Peyer's patch (tissue), 4 donors: Measurements from ENCODE around the gene ZNF346. TPM values are rescaled to one million over a fixed set of nuclear protein-coding genes. Genes with fewer than 3 reads are reported as not detected.
A peak's percentile ranks its signal among the peaks of the same experiment; 100 is the strongest.

Experiments
- DNase-seq, 3 donors: peaks; one replicate each; pipeline ENCODE4 v3.0.0-alpha.2; 2017 to 2019
- H3K27ac ChIP-seq, 4 donors: fragments of 200-600 bp; sonication (generic); one replicate each; pipeline ENCODE4 v1.5.1; 2016 to 2019
- H3K27me3 ChIP-seq, 2 donors: fragments of 200-600 bp; sonication (generic); one replicate each; pipeline ENCODE4 v1.5.1; 2019
- H3K36me3 ChIP-seq, 3 donors: fragments of 200-600 bp; sonication (generic); one replicate each; pipeline ENCODE4 v1.5.1; 2016 to 2019
- H3K4me1 ChIP-seq, 4 donors: fragments of 200-600 bp; sonication (generic); one replicate each; pipeline ENCODE4 v1.5.1; 2016 to 2019
- H3K4me3 ChIP-seq, 4 donors: fragments of 200-600 bp; sonication (generic); 1 replicate in 3 of 4; 2 replicates in 1 of 4; pipeline ENCODE4 v1.5.1; 2016 to 2019; ENCODE audit warnings: mild to moderate bottlenecking in 1 of 4
- H3K9me3 ChIP-seq, 4 donors: fragments of 200-600 bp; sonication (generic); one replicate each; pipeline ENCODE4 v1.5.1; 2016 to 2019; ENCODE audit warnings: mild to moderate bottlenecking in 1 of 4
- POLR2A ChIP-seq, 2 donors: fragments of 450-650 bp; IDR thresholded peaks; one replicate each; pipeline ENCODE4 v1.5.1; 2017; ENCODE audit warnings: antibody characterized with exemption in 2 of 2, mild to moderate bottlenecking in 2 of 2, moderate library complexity in 2 of 2
- total RNA-seq, 4 donors: library from RNA; depleted of rRNA; stranded (reverse); fragments of >200 nt; gene quantifications; one replicate each; pipeline ENCODE4 v1.1.0, GENCODE V29; 2016
- TF ChIP-seq, protein P1 (sequence below), 6 experiments: fragments of 450-650 bp in 4 of 6; fragments of 200-600 bp in 2 of 6; sonication (generic) in 1 of 6; IDR thresholded peaks; one replicate each; pipeline ENCODE4 v1.5.1; 2017 to 2019; ENCODE audit warnings: antibody characterized with exemption in 6 of 6, mild to moderate bottlenecking in 3 of 6, moderate library complexity in 1 of 6

Gene ZNF346
- total RNA-seq, 4 donors from 2014 or later: 15.9 to 27.3 (median 20.0) TPM

- Histone ChIP-seq H3K36me3 (no peaks in the 10 kb centered on the region), H3K4me1 (peaks cover 0 to 15% (median 3%) of the 10 kb centered on the region in 4 donors), H3K27ac (peak within 1 kb of the TSS; percentile 88 to 97 (median 92)), H3K27me3 (no peaks in the 10 kb centered on the region), H3K4me3 (peak within 1 kb of the TSS; percentile 74 to 88 (median 82)), H3K9me3 (no peaks in the 10 kb centered on the region)
- DNase-seq: peak; percentile 89 to 96 (median 95)
- no peak for TF ChIP-seq POLR2A (IDR thresholded peaks at IDR 0.05)
- TF ChIP-seq, protein P1, sequence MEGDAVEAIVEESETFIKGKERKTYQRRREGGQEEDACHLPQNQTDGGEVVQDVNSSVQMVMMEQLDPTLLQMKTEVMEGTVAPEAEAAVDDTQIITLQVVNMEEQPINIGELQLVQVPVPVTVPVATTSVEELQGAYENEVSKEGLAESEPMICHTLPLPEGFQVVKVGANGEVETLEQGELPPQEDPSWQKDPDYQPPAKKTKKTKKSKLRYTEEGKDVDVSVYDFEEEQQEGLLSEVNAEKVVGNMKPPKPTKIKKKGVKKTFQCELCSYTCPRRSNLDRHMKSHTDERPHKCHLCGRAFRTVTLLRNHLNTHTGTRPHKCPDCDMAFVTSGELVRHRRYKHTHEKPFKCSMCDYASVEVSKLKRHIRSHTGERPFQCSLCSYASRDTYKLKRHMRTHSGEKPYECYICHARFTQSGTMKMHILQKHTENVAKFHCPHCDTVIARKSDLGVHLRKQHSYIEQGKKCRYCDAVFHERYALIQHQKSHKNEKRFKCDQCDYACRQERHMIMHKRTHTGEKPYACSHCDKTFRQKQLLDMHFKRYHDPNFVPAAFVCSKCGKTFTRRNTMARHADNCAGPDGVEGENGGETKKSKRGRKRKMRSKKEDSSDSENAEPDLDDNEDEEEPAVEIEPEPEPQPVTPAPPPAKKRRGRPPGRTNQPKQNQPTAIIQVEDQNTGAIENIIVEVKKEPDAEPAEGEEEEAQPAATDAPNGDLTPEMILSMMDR (IDR thresholded peaks at IDR 0.05): no peak
Measured at GRCh38 chr5:177006265-177006972, 16.1 kb upstream of the ZNF346 start, which contains the start of gene UIMC1. UIMC1 (minus strand) TSS chr5:177006779; CDS start chr5:176982615, 24,164 bp downstream.

GRCh38 chr5:177008716-177009115 lies 13.8 kb upstream of the ZNF346 start:
- H3K36me3 ChIP-seq: no peaks in the 10 kb centered on the region
- no peak overlapping the region for H3K27ac ChIP-seq
- no peaks in the 10 kb centered on the region for H3K27me3 ChIP-seq
- TF ChIP-seq POLR2A (IDR thresholded peaks at IDR 0.05): no peak
- TF ChIP-seq, protein P1 (IDR thresholded peaks at IDR 0.05): no peak
- H3K4me1 ChIP-seq: peaks cover 0 to 15% (median 3%) of the 10 kb centered on the region in 4 donors
- DNase-seq: no peak
- H3K4me3 ChIP-seq: no peak overlapping the region
- H3K9me3 ChIP-seq: no peaks in the 10 kb centered on the region

DNA sequence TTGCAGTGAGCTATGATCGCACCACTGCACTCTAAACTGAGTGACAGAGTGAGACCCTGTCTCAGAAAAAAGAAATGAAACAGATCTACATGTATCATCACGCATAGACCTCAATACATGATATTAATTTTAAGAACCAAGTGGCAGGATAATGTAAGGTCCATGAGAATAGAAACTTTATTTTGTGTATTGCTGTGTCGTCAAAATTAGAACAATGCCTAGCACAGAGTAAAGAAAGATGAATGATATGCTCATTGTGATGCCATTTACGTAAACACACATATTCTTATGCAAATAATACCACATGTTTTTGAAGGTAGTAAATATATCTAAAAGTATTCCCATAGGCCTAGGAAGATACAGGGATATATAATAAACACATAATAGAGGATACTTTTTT lies 12.3 kb upstream of the ZNF346 start:
- no peaks in the 10 kb centered on the region for H3K27me3 ChIP-seq
- no peak for DNase-seq
- no peak overlapping the region for H3K27ac ChIP-seq
- H3K4me3 ChIP-seq: no peak overlapping the region
- H3K36me3 ChIP-seq: no peaks in the 10 kb centered on the region
- H3K9me3 ChIP-seq: no peaks in the 10 kb centered on the region
- peaks cover 0 to 4% (median under 1%) of the 10 kb centered on the region in 4 donors for H3K4me1 ChIP-seq
- no peak for TF ChIP-seq POLR2A (IDR thresholded peaks at IDR 0.05)
- TF ChIP-seq, protein P1 (IDR thresholded peaks at IDR 0.05): no peak

GRCh38 chr5:177015156-177015555 lies 7.3 kb upstream of the ZNF346 start:
- no peak for TF ChIP-seq POLR2A (IDR thresholded peaks at IDR 0.05)
- TF ChIP-seq, protein P1 (IDR thresholded peaks at IDR 0.05): no peak
- H3K9me3 ChIP-seq: no peaks in the 10 kb centered on the region
- H3K36me3 ChIP-seq: no peaks in the 10 kb centered on the region
- no peaks in the 10 kb centered on the region for H3K27me3 ChIP-seq
- H3K4me1 ChIP-seq: no peaks in the 10 kb centered on the region
- no peak overlapping the region for H3K4me3 ChIP-seq
- H3K27ac ChIP-seq: no peak overlapping the region
- no peak for DNase-seq

GRCh38 chr5:177018341-177018740 lies 4.2 kb upstream of the ZNF346 start:
- Histone ChIP-seq H3K9me3 (no peaks in the 10 kb centered on the region), H3K4me1 (peaks cover 0 to 8% (median 3%) of the 10 kb centered on the region in 4 donors), H3K36me3 (no peaks in the 10 kb centered on the region), H3K4me3 (no peak overlapping the region), H3K27ac (no peak overlapping the region), H3K27me3 (no peaks in the 10 kb centered on the region)
- TF ChIP-seq POLR2A (IDR thresholded peaks at IDR 0.05): no peak
- TF ChIP-seq, protein P1 (IDR thresholded peaks at IDR 0.05): no peak
- no peak for DNase-seq
